NCI-H1092 (cell line): ENCODE data around the gene ANO9.
"Not testable (repeated sequence)": the region's sequence is repeated elsewhere in the genome, so short reads cannot be mapped to it uniquely, and the experiment has no call there.

Experiments
- DNase-seq: peaks from one replicate; lab custom pipeline; 2025; lab: John Stamatoyannopoulos, UW

ANO9 gene

DNA sequence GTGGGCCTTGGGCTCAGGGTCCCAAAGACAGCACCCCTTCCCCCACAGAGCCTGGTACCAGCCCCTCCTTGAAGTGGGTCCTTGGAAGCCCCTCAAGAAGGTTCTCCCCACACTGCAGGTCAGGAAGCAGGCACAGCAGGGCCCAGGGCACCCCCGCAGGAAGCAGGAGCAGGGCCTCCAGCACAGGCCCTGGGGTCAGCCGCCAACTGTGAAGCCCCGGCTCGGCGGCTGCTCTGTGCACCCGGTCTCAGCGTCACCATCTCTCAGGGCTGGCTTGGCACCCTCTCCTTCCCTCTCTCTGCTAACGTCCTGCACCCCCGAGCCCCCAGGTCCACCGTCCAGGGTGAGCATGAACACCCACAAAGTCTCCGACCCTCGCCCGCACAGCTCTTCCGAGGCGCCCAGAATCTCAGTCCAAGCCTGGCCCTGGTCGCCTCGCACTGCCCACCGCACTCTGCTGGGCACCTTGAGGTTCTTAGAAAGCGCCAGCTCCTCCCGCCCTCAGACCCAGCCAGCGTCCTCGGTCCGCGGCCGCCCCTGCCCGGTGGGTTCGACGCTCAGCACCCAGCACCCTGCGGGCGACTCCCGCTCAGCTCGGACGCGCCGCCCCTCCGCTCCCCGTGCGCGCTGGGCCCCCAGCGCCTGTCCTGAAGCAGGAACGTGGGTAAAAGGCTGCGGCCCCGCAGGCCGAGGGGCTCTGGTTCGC lies 25.6 kb downstream of the ANO9 start:
- no peak for DNase-seq

DNA sequence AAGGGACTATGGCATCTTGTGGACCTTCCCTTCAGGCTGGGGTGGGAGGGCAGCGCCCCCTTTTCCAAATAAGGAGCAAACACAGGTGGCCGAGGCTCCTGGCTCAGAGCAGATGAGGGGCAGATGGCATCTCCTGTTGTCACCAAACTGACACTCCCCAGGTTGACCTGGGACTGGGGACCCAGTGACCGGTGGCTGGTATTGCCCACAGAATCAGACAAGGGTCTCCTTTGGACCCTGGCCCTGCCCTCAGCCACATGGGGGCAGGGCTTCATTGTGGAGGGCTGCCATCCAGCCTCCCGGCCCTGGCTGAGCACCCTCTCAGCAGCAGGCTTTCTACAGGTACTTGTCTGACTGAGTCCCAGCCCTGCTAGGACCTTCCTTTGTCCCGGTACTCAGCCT lies 26.2 kb downstream of the ANO9 start:
- DNase-seq: no peak

DNA sequence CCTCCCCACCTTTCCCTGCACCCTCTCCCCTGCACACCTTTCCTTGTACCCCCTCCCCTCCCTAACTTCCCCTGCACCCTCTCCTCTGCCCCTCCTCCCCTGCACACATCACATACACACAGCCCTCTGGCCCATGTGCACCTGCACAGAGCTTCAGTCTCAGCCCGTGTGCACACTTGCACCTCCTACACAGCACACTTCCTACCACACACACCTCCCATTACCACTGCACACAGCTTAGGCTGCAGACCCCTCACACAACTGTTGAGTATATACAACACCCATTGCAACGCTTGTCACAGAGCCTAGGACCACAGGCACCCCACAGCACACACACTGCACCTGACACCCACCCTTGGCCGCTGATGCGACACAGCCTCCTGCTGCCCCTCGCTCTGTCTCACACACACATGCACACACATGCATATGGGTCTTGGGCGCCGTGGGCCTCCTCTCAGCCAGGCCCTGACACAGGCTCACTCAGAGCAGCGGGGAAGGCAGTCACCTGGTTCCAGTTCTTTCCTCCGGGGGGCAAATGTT lies 27.4 kb downstream of the ANO9 start:
- no peak for DNase-seq

DNA sequence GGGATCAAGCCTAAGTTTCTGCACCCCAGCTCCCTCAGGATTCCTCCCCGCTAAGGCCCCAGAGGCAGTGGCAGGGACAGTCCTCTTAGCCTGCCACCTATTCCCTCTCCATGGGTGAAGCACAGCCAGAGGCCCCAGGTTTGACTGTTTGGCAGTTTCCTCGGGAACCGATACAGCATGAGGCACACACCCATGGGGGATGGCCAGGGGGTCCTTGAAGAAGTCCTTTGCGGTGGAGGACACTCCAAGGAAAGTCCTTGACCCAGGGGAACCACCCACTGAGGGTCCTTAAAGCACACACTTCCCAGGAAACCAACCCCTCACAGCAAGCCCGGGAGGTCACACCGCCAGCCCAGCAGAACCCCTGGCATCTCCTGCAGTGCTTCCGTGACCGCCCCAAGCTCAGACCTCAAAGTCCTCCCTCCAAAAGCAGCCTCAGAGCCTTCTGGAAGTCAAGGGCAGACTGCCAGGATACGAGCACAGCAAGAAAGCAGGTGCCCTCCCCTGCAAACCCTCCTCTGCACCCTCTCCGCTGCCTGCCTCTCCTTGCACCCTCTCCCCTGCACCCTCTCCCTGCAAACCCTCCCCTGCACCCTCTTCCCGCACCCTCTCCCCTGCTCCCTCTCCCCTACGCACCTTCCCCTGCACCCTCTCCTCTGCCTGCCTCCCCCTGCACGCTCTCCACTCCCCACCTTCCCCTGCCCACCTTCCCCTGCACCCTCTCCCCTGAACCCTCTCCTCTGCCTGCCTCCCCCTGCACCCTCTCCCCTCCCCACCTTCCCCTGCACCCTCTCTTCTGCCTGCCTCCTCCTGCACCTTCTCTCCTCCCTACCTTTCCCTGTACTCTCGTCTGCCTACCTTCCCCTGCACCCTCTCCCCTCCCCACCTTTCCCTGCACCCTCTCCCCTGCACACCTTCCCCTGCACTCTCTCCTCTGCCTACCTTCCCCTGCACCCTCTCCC lies 28.4 kb downstream of the ANO9 start:
- no peak for DNase-seq

DNA sequence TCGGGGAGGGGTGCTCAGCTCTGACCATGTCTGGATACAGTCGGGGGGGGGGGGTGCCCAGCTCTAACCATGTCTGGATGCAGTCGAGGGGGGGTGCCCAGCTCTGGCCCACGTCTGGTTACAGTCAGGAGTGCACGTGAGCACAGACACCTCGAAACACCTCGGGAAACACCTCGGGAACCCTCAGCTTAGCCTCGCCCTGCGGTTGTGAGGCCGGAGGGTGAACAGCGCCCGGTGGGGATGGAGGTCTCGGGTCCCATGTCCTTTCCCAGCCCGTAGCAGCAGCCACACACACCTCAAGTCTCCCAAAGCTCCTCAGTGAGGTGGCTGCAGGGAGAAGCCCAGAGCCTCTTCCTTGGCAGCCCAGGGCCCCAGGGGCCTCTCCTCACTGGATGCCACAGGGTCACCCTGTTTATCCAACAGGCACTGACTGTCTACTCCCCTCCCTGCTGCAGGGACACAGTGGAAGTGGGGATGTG lies 29.1 kb downstream of the ANO9 start:
- no peak for DNase-seq

DNA sequence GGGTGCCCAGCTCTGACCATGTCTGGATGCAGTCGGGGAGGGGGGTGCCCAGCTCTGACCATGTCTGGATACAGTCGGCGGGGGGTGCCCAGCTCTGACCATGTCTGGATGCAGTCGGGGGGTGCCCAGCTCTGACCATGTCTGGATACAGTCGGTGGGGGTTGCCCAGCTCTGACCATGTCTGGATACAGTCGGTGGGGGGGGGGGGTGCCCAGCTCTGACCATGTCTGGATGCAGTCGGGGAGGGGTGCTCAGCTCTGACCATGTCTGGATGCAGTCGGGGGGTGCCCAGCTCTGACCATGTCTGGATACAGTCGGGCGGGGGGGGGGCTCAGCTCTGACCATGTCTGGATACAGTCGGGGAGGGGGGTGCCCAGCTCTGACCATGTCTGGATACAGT lies 30.3 kb downstream of the ANO9 start:
- DNase-seq: not testable (repeated sequence)

DNA sequence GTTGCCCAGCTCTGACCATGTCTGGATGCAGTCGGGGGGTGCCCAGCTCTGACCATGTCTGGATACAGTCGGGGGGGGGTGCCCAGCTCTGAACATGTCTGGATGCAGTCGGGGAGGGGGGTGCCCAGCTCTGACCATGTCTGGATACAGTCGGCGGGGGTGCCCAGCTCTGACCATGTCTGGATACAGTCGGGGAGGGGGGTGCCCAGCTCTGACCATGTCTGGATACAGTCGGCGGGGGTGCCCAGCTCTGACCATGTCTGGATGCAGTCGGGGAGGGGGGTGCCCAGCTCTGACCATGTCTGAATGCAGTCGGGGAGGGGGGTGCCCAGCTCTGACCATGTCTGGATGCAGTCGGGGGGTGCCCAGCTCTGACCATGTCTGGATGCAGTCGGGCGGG lies 31.1 kb downstream of the ANO9 start:
- not testable (repeated sequence) for DNase-seq

DNA sequence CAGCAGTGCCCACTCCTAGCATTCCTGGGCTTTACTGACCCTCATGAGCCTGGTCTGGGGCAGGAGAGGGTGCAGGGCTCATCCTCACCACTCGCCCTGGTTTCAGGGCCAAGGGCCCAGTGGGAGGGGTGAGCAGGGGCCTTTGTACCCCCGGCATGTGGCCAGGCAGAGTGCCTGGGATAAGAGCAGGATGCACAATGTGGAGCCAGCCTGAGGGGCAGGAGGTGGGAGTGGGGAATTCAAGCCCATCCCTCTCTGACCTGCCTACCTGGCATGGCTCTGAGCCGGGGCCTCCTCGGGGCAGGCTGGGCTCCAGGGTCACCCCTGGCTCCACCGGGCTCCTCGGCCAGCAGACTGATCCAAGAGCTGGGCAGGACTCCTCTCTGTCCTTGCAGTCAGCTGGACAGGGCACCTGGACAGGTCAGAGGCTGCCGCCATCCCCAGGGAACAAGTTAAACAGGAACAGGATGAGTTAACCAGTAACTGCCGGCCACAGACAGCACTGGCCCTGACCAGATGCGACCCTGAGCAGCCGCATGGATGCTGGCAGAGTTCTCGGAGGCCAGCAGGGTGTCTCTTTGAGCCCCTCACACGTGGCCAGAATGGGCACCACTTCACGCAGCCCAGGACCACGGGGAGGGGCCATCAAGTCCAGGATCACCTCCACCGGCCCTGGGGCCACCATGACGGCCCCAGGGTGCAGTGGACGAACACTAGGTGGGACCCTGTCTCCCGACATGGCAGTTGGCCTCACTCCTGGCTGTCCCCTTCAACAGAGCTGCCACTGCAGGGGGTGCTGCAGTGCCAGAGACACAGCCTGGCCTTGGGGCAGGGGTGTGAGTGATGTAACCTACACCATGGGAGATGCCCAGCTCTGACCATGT lies 32.0 kb downstream of the ANO9 start:
- DNase-seq: no peak

DNA sequence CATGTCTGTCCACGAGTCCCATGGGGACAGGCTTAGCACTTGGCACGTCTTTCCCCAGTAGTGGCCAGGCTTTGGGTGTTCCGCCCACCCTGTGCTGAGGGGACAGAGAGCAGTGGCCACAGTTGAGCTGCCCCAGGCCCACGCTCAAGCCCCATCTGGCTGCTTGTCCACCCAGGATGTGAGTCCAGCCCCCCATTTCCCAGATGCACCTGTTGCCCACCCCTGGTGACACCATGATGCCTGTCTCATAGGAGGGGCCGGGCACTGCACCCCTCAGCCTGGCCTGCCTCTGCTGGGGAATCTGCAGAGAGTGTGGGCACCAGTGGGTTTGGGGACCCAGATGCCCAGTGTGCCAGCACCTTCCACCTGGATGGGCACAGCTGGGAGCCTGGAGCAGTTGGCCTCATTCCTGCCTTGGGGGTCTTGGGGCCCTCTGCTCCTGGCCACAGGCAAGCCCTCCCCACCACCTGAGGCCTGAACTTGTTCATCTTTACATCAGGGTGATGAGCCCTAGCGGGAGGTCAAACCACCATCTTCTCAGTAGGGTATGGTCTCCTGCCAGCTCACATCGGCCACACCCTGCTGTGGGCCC lies 32.7 kb downstream of the ANO9 start:
- no peak for DNase-seq

DNA sequence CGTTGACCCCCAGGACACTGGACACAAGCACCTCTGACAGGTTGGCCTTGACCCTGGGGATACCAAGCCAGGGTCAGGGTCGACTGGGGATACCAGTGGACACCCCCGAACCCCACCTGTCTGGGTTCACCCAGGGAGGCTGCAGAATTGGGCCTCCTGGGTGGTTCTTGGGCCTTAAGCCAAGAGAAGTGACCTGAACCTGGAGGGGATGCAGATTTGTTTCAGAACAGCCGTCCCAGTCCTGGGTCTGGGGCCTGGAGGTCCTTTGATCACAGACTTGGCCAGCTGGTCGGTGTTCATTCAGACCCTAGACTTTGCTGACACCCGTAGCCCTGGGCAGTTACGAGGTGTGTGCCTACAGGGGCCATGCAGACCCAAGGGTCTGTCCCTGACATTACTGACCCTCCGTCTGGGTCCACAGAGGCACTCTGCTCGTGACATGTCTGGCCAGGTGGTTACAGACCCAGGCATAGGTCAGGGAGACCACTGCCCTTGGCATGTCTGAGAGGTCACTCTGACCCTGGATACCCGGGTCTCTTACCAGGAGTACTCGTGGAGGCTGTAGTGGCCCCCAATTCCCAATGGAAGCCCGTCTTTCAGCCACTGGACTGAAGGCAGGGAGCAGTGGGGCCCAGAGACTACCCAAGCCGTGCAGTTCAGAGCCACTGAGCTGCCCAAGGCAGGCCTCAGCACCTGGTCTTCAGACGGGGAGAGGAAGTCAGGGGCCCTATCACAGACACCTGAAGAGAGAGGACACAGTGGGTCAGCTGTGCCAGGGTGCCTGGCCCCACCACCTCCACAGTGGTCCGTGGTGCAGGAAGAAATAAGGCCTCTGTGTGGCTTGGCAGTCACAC lies 33.4 kb downstream of the ANO9 start:
- DNase-seq: no peak

DNA sequence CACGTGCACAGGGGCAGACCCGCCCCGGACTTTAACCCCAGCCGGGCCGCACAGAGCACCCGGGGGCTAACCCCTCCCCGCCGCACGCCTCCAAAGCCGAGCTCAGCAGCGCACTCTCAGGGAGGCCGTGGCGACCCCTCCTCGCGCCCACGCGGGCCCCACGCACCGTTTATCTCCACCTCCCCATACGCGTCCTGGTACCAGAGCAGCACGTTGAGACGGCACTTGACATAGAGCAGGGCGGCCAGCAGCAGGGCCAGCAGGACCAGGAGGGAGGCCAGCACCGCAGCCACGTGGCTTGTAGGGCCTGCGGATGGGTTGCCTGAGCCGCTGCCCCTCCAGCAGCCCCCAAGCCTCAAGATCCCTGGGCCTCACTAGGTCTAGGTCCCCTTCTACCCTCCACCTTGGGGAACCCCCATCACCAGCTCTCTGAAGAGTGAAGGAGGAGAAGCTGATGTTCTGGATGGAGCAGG lies 34.1 kb downstream of the ANO9 start:
- DNase-seq: no peak

DNA sequence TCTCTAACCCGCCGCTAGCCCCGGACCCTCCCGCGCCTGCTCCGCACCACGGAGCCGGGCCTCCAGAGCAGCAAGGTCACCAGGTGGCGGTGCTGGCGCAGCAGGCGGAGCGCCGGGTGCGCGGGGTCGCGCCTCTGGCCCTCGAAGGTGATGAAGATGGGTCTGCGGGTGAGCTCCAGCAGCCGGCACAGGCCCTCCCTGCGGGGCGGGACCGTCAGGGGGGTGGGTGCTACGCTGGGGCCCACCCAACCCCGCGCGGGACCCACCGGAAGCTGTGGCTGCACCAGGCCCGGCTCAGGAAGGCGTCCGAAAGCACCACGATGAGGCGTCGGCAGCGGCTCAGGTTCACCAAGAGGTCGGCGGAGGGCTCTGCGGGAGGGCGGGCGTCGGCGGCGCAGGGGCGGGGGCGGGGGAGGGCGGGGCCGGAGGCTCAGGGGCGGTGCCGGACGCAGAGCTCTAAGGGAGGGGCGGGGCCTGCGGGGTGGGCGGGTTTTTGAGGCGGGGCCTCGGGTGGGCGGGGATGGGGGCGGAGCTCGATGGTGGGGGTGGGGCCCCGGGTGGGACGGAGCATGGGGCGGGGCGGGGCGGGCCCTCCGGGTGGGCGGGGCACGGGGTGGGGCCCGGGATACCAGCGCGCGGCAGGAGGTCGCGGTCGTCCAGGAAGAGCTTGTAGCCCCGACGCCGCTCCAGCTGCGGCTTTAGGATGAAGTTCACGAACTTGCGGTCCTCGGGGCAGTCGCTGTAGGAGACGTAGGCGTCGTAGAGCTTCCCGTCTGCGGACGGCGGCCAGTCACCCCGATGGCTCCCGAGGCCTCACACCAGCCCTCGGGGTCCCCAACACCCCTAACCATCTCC lies 34.8 kb downstream of the ANO9 start:
- no peak for DNase-seq

DNA sequence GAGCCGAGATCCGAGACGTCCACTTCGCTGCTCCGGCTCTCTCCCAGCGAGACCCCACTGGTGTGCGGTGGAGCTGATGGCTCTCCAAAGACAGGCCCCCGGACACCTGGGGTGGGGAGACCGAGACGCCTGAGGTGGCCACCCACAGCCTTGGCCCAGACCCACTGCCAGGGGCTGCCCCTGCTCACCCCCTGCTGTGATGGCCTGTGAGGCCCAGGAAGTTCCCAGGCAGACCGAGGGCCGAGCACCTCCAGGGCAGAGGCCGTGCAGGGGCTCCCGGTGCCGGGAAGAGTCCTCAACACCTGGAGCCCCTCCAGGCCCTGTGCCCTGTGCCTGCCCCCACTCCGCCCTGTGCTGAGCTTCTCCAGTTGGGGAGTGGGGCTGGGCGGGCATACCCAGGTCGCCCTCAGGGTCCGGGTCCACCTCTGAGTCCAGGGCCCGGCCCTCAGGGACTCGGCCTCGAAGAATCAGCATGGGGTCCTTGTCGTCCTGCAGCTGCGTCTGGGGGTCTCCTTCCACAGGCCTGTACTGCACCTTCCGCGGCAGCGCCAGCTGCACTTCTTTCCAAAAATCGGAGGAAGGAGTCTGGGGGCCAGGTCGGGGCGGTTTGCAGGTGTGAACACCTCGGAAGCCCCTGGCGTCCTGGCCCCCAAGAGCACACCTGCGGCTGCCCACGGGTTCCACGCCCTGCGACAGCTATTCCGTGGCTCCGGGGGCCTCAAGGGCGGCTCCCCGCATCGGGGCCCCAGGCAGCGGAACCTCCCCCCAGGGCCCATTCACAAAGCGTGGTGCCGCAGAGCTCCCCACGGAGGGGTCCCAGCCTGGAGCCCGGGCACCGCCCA lies 35.6 kb downstream of the ANO9 start:
- DNase-seq: no peak

DNA sequence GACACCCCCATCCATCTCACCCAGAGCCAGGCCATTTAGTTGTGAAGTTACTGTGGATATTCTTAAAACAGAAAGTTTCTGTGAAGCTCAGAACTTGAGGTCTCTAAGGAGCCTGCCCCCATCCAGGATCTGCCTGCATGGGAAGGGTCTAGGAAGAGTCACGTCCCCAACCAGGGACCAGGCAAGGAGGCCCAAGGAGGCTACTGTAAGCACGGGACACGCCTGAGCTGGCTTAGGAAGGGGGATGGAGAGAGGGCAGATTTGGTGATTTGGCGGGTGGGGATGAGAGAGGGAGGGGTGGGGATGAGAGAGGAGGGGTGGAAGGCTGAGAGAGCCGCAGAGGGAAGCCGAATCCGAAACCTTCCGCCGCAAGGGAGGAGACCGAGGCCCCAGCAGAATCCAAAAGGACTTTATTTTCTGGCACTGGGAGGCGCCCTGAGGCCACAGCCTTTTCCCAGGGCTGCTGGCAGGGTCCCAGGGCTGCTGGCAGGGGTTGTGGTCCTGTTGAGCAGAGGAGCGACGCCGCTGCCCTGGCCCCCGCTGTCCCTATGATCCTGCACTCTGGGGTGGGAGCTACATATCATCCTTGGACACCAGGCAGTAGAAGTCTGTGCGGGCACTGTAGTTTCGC lies 36.4 kb downstream of the ANO9 start:
- DNase-seq: no peak

DNA sequence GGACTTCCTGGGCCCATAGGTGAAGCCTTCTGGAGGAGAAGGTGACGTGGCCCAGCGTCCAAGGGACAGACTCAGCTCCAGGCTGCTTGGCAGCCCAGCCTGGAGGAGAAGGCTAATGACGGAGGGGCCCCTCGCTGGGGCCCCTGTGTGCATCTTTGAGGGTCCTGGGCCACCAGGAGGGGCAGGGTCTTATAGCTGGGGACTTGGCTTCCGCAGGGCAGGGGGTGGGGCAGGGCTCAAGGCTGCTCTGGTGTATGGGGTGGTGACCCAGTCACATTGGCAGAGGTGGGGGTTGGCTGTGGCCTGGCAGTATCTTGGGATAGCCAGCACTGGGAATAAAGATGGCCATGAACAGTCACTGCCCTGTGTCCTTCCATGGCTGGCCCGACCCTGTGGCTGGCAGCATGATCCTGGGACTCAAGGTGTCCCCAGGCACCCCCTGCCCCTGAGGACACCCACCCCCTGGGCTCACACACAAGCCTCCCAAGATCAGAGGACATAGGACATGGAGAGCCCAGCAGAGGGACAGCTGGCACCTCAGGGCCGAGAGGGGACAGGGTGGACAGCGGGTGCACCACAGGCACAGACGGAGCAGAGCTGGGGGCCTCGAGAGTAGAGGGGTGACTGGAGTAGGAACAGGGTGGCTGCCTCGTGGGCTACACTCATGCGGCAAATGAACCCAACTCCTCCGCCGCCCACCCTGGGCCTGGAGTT lies 37.1 kb downstream of the ANO9 start:
- DNase-seq: no peak

DNA sequence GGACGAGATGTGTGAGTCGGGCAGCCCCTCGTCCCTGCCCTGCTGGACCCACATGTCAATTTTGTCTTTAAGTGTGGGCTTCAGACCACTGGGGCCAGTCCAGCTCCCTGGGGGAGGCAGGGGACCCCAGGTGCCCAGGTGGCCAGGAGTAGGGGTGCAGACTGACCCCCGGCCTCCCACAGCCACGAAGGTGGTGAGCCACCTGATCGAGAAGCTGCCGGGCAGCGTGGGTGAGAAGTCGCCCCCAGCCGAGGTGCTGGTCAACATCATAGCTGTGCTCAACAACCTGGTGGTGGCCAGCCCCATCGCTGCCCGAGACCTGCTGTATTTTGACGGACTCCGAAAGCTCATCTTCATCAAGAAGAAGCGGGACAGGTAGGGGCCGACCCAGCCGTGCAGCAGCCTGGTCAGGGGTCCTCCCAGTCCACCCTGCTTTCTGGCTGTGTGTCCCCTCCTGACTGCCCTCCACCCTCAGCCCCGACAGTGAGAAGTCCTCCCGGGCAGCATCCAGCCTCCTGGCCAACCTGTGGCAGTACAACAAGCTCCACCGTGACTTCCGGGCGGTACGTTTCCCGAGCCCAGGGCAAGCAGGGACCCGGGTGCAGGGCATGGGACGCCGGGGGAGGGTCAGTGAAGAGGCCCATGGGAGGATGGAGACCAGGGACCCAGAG lies 37.9 kb downstream of the ANO9 start:
- DNase-seq: no peak
